Activated CD4-positive, alpha-beta memory T cell treated with anti-CD3 and anti-CD28 coated beads, Interleukin-2, amount 10 ng/mL, durations not matched to agents 7 days and 5 days (primary cell): Measurements from ENCODE around the gene HOXD3. TPM values are rescaled to one million over a fixed set of nuclear protein-coding genes. Genes with fewer than 3 reads are reported as not detected.

Source experiments
- CTCF ChIA-PET: fragments of 350-600 bp; sonication (Branson Sonifier 250); formaldehyde crosslinking; loops from one replicate; lab custom pipeline; 2021; ENCODE audit warnings: antibody characterized with exemption, inconsistent platforms; lab: Charles Lee
- POLR2A ChIA-PET: fragments of 350-600 bp; sonication (Branson Sonifier 250); formaldehyde crosslinking; loops from one replicate; lab custom pipeline; 2021; ENCODE audit warnings: antibody characterized with exemption; lab: Charles Lee
- DNase-seq: peaks from one replicate; pipeline ENCODE4 v3.0.0-alpha.2; 2020
- H3K27ac Mint-ChIP-seq: one replicate; pipeline ENCODE4 v1.8.0; 2021; ENCODE audit warnings: mild to moderate bottlenecking, mixed read lengths
- H3K27me3 Mint-ChIP-seq: one replicate; pipeline ENCODE4 v1.8.0; 2021; ENCODE audit warnings: mixed read lengths
- H3K36me3 Mint-ChIP-seq: one replicate; pipeline ENCODE4 v1.8.0; 2021; ENCODE audit warnings: low read depth, mixed read lengths
- H3K4me1 Mint-ChIP-seq: one replicate; pipeline ENCODE4 v1.8.0; 2021; ENCODE audit warnings: mixed read lengths
- H3K4me3 Mint-ChIP-seq: one replicate; pipeline ENCODE4 v1.8.0; 2021; ENCODE audit warnings: mild to moderate bottlenecking, mixed read lengths
- H3K9me3 Mint-ChIP-seq: one replicate; pipeline ENCODE4 v1.8.0; 2021; ENCODE audit warnings: mixed read lengths
- total RNA-seq, 2 experiments: library from RNA; stranded (reverse); gene quantifications; one replicate each; pipeline ENCODE4 v1.2.3, GENCODE V29; 2021

Gene HOXD3
- total RNA-seq, 2 experiments from 2014 or later = not detected

DNA sequence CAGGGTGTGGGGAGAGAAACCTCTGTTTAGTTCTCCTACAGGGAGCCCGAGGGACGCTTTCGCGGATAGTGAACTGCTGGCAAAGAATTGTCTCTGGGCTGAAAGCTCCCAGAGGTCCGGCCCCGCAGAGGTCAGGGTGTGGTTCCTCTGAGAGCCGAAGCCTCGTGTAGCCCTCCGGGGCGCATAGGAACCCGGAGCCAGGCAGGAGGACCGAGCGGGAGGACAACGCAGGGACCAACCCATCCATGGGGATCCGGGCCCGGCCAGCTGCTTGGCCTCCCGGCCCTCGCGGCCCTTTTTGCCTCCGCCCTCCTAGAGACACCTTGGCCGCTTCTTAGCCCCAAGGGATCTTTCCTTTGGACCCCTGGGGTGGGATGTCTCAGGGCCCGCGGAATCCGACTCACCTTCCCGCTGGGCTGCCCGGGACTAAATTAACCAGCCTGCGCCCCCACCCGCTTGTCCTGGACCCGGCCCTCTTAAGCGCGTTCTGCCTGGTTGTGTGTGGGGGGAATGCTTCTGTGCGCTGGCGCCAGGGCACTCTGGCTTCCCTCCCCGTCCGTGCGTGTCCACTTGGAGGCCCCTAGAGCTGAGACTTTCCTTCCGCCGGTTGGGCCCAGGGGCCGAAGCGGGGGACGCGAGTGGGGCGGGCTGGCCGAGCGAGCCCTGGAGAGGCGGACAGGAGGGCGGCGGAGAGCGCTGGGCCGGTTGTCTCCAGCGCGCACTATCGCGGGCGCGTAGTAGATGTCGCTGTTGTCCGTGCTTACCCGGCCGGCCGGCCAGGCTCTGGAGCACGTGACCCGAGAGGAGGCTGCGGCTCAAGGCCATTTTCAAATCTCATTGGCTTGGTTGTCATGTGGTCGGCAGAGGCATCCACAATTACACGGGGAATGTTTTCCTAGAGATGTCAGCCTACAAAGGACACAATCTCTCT lies 41.0 kb upstream of the HOXD3 start, which contains the start of gene HOXD10:
Gene HOXD10, plus strand, starts transcription at position 896 of the 931 bp plus-strand sequence. CDS start 56 bp downstream, outside the sequence.
- POLR2A ChIA-PET = no interaction called here
- peaks cover 8% of the 10 kb centered on the region for H3K36me3 Mint-ChIP-seq
- no peak within 1 kb of the TSS for H3K4me3 Mint-ChIP-seq
- H3K4me1 Mint-ChIP-seq = peaks cover 6% of the 10 kb centered on the region
- peak within 1 kb of the TSS; percentile 35 for H3K27ac Mint-ChIP-seq
- no peaks in the 10 kb centered on the region for H3K9me3 Mint-ChIP-seq
- peaks cover 92% of the 10 kb centered on the region for H3K27me3 Mint-ChIP-seq
- CTCF ChIA-PET = interaction anchor here (1.0 kb wide), 1 partner anchor 16 kb away, joined by 4 read pairs; no protein-coding TSS in a partner anchor
- DNase-seq = no peak

DNA sequence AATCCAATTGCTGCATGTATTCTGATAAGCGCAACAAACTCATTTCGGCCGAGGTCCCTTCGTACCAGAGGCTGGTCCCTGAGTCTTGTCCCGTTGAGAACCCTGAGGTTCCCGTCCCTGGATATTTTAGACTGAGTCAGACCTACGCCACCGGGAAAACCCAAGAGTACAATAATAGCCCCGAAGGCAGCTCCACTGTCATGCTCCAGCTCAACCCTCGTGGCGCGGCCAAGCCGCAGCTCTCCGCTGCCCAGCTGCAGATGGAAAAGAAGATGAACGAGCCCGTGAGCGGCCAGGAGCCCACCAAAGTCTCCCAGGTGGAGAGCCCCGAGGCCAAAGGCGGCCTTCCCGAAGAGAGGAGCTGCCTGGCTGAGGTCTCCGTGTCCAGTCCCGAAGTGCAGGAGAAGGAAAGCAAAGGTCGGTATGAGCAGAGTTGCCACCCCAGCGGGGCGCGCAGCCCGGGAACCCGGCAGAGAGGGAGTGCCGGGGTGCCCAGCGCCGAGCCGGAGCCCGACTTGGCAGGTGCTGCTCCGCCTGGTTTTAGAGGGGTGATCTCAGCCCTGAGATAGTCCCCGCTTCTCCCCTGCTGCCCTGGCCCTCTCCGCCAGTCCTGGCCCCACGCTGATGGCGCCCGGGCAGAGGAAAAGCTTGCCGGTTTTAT lies 39.8 kb upstream of the HOXD3 start:
- H3K4me1 Mint-ChIP-seq = peaks cover 6% of the 10 kb centered on the region
- no peak overlapping the region for H3K4me3 Mint-ChIP-seq
- H3K27ac Mint-ChIP-seq = peak overlapping the region; percentile 35
- DNase-seq = no peak
- H3K27me3 Mint-ChIP-seq = peaks cover 88% of the 10 kb centered on the region
- ChIA-PET CTCF (interaction anchor here (1.0 to 1.5 kb wide), 2 partner anchors 9 to 15 kb away, joined by 3 to 4 read pairs; no protein-coding TSS in a partner anchor), POLR2A (no interaction called here)
- peaks cover 8% of the 10 kb centered on the region for H3K36me3 Mint-ChIP-seq
- no peaks in the 10 kb centered on the region for H3K9me3 Mint-ChIP-seq

GRCh38 chr2:176117823-176118371 lies 39.2 kb upstream of the HOXD3 start:
- ChIA-PET POLR2A (no interaction called here), CTCF (interaction anchor here (1.5 kb wide), 1 partner anchor 8 kb away, joined by 3 read pairs; no protein-coding TSS in a partner anchor)
- no peak for DNase-seq
- Mint-ChIP-seq H3K4me3 (no peak overlapping the region), H3K4me1 (peaks cover 6% of the 10 kb centered on the region), H3K36me3 (peaks cover 8% of the 10 kb centered on the region), H3K27ac (no peak overlapping the region), H3K9me3 (no peaks in the 10 kb centered on the region), H3K27me3 (peaks cover 86% of the 10 kb centered on the region)

DNA sequence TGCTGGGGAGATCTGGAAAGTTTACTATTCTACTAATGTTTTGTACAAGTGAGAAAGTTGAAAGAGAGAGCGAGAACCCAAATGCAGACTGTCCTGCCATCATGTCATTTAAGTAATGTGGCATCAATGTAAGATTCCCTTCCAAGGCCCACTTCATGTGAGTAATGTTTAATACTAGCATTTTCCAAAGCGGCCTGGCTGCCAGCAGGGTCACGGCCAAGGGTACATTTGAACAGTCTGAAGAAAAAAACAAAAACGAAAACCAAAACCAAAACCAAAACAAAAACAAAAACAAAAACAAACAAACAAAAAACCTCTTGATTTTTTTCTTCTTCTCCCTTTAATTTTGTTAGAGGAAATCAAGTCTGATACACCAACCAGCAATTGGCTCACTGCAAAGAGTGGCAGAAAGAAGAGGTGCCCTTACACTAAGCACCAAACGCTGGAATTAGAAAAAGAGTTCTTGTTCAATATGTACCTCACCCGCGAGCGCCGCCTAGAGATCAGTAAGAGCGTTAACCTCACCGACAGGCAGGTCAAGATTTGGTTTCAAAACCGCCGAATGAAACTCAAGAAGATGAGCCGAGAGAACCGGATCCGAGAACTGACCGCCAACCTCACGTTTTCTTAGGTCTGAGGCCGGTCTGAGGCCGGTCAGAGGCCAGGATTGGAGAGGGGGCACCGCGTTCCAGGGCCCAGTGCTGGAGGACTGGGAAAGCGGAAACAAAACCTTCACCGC lies 38.3 kb upstream of the HOXD3 start:
- H3K4me1 Mint-ChIP-seq = peaks cover 6% of the 10 kb centered on the region
- H3K27me3 Mint-ChIP-seq = peaks cover 84% of the 10 kb centered on the region
- peak overlapping the region; percentile 19 for H3K27ac Mint-ChIP-seq
- peak overlapping the region; percentile 60 for H3K4me3 Mint-ChIP-seq
- H3K36me3 Mint-ChIP-seq = peaks cover 6% of the 10 kb centered on the region
- CTCF ChIA-PET = interaction anchor here (1.5 kb wide), 1 partner anchor 7 kb away, joined by 3 read pairs; no protein-coding TSS in a partner anchor
- H3K9me3 Mint-ChIP-seq = no peaks in the 10 kb centered on the region
- peak; percentile 33 for DNase-seq
- POLR2A ChIA-PET = no interaction called here

DNA sequence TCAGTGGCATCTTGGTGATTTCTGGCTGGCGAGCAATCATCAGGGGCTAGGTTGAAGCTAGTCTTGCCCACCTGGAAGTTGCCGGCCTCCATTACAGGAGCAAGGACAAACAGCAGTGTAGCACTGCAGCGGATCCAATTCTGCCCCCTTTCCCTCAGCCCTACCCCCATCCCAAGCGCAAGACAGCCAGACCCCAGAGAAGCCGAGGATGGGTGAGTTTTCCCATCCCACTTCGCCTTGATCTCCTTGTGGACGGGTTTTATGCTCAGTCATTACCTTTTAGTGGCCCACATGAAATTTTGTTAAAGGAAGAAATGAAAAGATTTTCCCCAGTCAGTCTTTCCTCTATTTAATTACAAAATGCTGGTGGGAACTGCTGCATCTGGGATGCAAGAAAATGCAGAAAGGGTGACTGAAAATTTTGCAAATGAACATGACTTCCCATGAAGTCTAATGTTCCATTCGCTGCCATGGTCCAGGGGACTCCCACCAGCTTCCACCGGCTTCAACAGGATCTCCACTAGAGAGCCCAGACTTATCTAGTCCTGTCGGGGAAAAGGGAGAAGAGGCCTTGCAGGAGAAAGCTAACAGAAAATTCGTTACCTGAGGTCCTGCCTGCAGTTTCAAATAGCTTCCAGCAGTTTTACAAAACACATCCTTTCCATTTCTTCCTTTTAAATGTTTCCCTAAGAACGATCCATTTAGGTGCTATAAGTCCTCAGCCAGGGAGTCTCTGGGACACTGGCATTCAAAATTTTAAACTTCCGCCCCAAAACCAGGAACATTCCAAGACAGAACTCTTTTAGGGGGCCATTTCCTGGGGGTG lies 36.5 kb upstream of the HOXD3 start:
- Mint-ChIP-seq H3K27ac (no peak overlapping the region), H3K4me1 (peaks cover 6% of the 10 kb centered on the region)

DNA sequence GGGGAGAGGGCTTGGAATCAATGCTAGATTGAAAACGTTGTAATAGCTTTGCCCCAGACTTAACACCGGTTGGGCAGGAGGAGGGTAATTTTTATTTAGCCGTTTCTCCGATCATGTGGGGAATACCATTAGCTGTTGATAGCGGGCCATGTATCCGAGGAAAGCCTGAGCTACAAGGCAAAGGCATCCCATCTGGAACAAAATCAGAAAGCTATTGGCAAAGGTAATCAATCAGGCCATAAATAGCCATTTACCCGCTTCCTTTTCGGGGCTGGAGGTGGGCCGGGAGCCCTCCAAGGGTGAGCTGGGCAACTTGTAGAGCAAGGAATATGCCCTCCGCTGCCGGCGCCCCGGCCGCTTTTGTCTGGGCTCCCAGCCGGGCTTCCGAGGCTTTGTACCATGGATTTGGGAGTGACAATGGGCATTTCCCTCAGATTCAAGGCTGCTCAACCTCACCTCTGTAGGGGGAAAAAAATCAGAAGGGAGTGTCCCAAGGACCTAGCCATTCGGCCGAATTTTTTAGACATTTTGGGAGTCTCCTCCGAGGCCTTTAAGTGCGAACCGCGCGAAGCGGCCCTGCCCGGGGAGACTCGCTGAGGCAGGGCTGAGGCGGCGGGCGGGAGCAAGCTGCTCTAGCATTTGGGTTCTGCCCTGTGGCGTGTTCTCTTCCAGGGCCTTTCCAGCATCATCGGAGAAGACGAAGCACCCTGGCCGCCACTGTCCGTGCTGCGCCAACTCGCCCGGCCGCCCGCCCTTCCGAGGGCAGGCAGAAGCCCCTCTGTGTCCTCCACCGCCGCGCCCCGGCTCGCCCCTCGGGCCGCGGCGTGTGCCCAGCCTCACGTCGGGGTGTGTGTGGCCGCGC lies 35.7 kb upstream of the HOXD3 start:
- CTCF ChIA-PET = interaction anchor here (0.8 to 2.3 kb wide), 6 partner anchors 10 to 531 kb away, joined by 3 to 9 read pairs (median 4); no protein-coding TSS in a partner anchor
- peaks cover 6% of the 10 kb centered on the region for H3K4me1 Mint-ChIP-seq
- no peaks in the 10 kb centered on the region for H3K9me3 Mint-ChIP-seq
- no peak overlapping the region for H3K27ac Mint-ChIP-seq
- peaks cover 2% of the 10 kb centered on the region for H3K36me3 Mint-ChIP-seq
- H3K4me3 Mint-ChIP-seq = no peak overlapping the region
- peaks cover 86% of the 10 kb centered on the region for H3K27me3 Mint-ChIP-seq
- no peak for DNase-seq
- POLR2A ChIA-PET = interaction anchor here (1.0 to 1.6 kb wide), 3 partner anchors 11 to 462 kb away, joined by 3 read pairs; no protein-coding TSS in a partner anchor

More for the DNA sequence above, 36.5 kb upstream of the HOXD3 start:
- ChIA-PET POLR2A (interaction anchor here (0.8 to 1.6 kb wide), 3 partner anchors 12 to 47 kb away, joined by 3 read pairs; no protein-coding TSS in a partner anchor), CTCF (interaction anchor here (0.8 to 2.3 kb wide), 6 partner anchors 10 to 43 kb away, joined by 3 to 9 read pairs (median 4); no protein-coding TSS in a partner anchor)
- no peak overlapping the region for H3K4me3 Mint-ChIP-seq
- H3K36me3 Mint-ChIP-seq = peaks cover 2% of the 10 kb centered on the region
- H3K9me3 Mint-ChIP-seq = no peaks in the 10 kb centered on the region
- DNase-seq = no peak
- peaks cover 86% of the 10 kb centered on the region for H3K27me3 Mint-ChIP-seq

GRCh38 chr2:176122052-176122682 lies 34.9 kb upstream of the HOXD3 start:
- H3K36me3 Mint-ChIP-seq = peaks cover 2% of the 10 kb centered on the region
- no peaks in the 10 kb centered on the region for H3K9me3 Mint-ChIP-seq
- no peak for DNase-seq
- peaks cover 85% of the 10 kb centered on the region for H3K27me3 Mint-ChIP-seq
- peaks cover 6% of the 10 kb centered on the region for H3K4me1 Mint-ChIP-seq
- H3K4me3 Mint-ChIP-seq = no peak overlapping the region
- POLR2A ChIA-PET = interaction anchor here (1.0 kb wide), 1 partner anchor 461 kb away, joined by 3 read pairs; no protein-coding TSS in a partner anchor
- CTCF ChIA-PET = interaction anchor here (1.2 to 2.3 kb wide), 2 partner anchors 11 to 530 kb away, joined by 3 to 9 read pairs; no protein-coding TSS in a partner anchor
- H3K27ac Mint-ChIP-seq = peak overlapping the region; percentile 35

DNA sequence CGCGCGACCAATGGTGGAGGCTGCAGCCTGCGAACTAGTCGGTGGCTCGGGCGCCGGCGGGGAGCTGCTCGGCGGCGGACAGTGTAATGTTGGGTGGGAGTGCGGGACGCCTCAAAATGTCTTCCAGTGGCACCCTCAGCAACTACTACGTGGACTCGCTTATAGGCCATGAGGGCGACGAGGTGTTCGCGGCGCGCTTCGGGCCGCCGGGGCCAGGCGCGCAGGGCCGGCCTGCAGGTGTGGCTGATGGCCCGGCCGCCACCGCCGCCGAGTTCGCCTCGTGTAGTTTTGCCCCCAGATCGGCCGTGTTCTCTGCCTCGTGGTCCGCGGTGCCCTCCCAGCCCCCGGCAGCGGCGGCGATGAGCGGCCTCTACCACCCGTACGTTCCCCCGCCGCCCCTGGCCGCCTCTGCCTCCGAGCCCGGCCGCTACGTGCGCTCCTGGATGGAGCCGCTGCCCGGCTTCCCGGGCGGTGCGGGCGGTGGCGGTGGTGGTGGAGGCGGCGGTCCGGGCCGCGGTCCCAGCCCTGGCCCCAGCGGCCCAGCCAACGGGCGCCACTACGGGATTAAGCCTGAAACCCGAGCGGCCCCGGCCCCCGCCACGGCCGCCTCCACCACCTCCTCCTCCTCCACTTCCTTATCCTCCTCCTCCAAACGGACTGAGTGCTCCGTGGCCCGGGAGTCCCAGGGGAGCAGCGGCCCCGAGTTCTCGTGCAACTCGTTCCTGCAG lies 34.3 kb upstream of the HOXD3 start, which contains the start of gene HOXD9:
Gene HOXD9, plus strand, starts transcription at position 37 of the 728 bp plus-strand sequence. Its CDS starts 50 bp downstream, at position 87.
- Mint-ChIP-seq H3K27me3 (peaks cover 84% of the 10 kb centered on the region), H3K4me3 (no peak within 1 kb of the TSS), H3K4me1 (peaks cover 6% of the 10 kb centered on the region), H3K9me3 (no peaks in the 10 kb centered on the region), H3K36me3 (peaks cover 2% of the 10 kb centered on the region), H3K27ac (peak within 1 kb of the TSS; percentile 35)
- CTCF ChIA-PET = interaction anchor here (1.2 kb wide), 1 partner anchor 529 kb away, joined by 3 read pairs; no protein-coding TSS in a partner anchor
- POLR2A ChIA-PET = no interaction called here
- no peak for DNase-seq

- H3K36me3 Mint-ChIP-seq = peaks cover 7% of the 10 kb centered on the region
- peaks cover 84% of the 10 kb centered on the region for H3K27me3 Mint-ChIP-seq
- POLR2A ChIA-PET = no interaction called here
- CTCF ChIA-PET = no interaction called here
- H3K4me1 Mint-ChIP-seq = peaks cover 11% of the 10 kb centered on the region
- no peak for DNase-seq
- no peak overlapping the region for H3K27ac Mint-ChIP-seq
- no peak overlapping the region for H3K4me3 Mint-ChIP-seq
- no peaks in the 10 kb centered on the region for H3K9me3 Mint-ChIP-seq
These were observed 33.5 kb upstream of the HOXD3 start for GRCh38 chr2:176123411-176124109.
